HG03520 (cell line): Measurements from ENCODE around the gene MYPOP.
"Not testable (repeated sequence)": the region's sequence is repeated elsewhere in the genome, so short reads cannot be mapped to it uniquely, and the experiment has no call there.

ENCODE experiments used
- ATAC-seq: cut with Tn5 transposase; IDR thresholded peaks from one replicate; pipeline ENCODE4 v1.9.1; 2021; ENCODE audit warnings: mild to moderate bottlenecking, moderate library complexity; ENCODE audit not compliant: unreplicated experiment

The MYPOP gene

GRCh38 chr19:45911291-45911690 is 8.9 kb upstream of the MYPOP start:
- no peak for ATAC-seq

DNA sequence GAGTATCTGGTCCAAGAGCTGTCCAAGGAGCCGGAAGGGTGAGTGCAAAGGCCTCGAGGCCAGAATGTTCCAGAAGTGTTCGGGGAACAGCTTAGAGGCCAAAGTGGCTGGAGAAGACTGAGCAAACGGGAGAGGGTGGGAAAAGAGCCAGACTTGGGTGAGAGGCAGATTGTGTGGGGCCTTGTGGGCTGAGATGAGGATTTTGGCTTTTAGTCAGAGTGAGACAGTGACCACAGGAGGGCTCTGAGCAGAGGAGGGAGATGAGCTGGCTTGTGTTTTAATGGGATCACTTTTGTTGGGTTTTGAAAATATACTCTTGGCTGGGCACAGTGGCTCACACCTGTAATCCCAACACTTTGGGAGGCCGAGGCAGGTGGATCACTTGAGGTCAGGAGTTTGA is 6.5 kb upstream of the MYPOP start:
- ATAC-seq = no peak

GRCh38 chr19:45906221-45906620 is 3.8 kb upstream of the MYPOP start:
- no peak for ATAC-seq

- no peak for ATAC-seq
These were observed 2.6 kb upstream of the MYPOP start for GRCh38 chr19:45905011-45905410.

GRCh38 chr19:45902651-45903625 is 525 bp upstream of the MYPOP start:
- peak; percentile 76 for ATAC-seq

DNA sequence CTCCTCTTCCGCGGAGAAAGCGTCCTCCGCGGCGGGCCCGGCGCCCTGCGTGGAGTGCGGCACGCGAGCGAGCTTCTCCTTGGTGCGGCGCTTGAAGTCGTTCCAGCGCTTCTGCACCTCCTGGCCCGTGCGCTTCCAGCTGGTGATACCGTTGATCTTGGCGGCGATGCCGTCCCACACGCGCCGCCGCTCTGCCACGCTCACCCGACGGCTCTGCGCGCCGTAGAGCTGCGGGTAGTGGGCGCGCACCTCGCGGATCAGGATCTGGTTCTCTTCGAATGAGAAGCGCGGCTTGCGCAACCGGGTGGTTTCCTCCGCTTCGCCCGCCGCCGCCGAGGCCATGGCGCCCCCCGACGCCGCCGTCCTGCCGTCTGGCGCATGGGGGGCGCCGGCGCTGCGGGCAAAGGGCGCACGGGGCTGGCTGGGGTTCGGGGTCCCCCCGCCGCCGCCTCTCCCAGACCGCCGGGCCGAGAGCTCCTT is 941 bp downstream of the MYPOP start:
- ATAC-seq = no peak

GRCh38 chr19:45900738-45901431 is 1.5 kb downstream of the MYPOP start:
- no peak for ATAC-seq

DNA sequence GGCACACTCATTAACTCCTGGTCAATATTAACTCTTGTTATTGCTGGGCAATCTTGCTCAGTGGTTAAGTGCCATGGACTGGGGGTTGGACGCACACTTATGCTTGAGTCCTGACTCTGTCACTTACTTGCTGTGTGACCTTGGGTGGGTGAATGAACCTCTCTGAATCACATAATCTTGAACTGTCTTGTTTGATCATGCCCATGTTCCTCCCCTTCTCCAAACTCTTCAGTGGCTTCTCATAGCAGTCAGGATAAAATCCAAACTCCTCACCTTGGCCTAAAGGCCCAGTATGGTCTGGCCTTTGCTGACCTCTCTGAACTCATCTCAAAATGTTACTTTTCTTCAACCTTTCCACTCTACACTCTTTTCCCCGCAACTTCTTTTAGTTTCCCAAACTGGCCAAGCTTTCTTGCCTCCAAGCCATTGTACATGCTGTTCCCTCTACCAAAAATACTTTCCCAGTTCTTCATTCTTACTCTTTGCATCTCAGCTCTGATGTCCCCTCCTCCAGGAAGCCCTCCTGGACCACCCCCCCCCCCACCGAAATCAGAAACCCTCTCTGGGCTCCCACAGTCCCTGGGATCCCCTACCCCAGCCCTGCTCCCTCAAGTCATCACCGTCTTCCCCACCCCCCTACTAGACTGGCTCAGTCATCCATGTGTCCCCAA is 2.4 kb downstream of the MYPOP start:
- no peak for ATAC-seq

DNA sequence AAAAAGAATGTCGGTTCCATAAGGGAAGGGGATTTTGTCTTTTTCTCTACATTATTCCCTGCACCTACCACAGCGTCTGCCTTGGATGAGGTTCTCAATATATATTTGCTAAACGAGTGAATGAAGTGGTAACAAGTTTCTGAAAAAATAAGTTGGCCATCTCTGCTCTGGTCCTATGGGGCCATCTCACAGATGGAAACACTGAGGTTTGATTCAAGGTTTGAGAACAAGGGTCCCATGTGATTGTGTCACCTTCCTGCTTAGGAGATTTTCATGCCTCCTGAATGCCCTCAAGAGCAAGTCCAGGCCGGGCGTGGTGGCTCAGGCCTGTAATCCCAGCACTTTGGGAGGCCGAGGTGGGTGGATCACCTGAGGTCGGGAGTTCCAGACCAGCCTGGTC is 3.2 kb downstream of the MYPOP start:
- ATAC-seq = no peak

DNA sequence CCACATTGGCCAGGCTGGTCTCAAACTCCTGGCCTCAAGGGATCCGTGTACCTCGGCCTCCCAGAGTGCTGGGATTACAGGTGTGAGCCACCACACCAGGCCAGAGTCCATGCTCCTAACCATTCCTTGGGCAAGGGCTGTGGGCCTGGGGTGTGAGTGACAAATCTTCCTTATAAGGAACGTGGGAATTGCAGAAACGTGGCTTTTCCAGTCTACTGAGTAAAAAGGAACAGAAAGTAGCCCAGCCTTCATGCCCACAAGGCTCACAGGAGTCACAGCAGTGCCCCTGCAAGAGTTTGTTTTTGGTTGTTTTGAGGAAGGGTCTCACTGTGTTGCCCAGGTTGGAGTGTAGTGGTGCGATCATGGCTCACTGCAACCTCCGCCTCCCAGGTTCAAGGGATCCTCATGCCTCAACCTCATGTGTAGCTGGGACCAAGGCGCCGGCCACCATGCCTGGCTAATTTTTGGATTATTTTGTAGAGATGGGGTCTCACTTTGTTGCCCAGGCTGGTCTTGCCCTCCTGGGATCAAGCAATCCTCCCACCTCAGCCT is 5.1 kb downstream of the MYPOP start:
- ATAC-seq = no peak

DNA sequence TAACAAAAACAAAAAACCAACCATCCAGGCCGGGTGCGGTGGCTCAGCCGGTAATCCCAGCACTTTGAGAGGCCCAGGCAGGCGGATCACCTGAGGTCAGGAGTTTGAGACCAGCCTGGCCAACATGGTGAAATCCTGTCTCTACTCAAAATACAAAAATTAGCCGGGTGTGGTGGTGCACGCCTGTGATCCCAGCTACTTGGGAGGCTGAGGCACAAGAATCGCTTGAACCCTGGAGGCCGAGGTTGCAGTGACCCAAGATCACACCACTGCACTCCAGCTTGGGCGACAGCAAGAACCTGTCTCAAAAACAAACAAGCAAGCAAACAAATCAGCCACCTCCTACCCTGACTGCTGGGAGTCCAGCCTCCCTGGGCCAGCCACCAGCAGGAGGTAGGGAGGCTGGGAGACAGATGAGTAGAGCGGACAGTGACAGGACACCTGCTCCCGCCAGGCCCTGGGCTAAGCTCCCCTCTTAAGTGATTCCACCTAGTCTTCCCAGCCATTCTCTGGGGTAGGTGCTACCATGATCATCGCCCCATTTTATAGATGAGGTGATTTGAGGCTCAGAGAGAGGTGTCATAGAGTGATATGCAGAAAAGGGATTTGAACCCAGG is 6.3 kb downstream of the MYPOP start:
- ATAC-seq = not testable (repeated sequence)

DNA sequence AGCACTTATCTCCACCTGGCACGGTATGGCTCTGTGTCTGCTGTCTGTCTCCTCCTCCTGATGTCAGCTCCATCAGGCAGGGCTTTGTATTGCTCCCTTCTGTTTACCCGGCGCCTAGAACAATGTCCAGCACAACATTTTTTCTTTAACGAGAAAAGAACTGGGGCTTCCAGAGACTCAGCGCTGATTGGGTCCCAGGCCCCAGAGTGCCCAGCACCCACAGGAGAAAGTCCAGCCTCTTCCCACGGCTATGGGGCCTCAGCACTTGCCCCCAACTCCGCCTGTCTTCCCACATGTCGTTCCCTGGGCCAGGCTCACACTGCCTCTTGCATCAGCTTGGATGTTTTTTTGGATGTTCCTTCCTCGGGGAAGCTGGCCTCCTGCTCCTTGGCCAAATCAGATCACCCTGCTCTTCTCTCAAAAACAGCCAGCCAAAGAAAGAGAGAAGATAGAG is 6.9 kb downstream of the MYPOP start:
- ATAC-seq = no peak

GRCh38 chr19:45890877-45891276 is 11.5 kb downstream of the MYPOP start:
- no peak for ATAC-seq

GRCh38 chr19:45889210-45889885 is 13.1 kb downstream of the MYPOP start:
- ATAC-seq = no peak

DNA sequence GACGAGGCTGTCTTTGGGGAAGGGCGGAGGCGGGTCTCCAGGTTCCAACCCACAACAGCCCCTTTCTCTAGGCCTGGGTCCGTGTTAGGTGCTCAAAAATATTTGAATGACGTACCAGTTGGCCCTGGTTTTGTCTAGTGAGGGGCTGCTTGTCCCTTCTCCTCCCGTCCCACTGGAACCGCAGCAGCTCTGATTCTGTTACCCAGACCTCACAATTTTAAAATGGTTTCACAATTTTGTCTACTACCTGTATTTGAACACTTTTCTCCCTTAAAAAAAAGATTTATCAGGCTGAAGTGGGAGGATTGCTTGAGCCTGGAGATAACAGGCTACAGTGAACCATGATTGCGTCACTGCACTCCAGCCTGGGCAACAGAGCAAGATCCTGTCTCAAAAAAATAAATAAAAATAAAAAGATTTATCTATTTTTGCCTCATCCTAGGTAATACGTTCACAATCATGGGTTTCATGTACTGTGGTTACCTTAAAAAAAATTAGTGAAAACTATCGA is 15.2 kb downstream of the MYPOP start:
- ATAC-seq = no peak

- ATAC-seq = peak; percentile 49
These were observed 15.8 kb downstream of the MYPOP start for GRCh38 chr19:45886427-45887199.

DNA sequence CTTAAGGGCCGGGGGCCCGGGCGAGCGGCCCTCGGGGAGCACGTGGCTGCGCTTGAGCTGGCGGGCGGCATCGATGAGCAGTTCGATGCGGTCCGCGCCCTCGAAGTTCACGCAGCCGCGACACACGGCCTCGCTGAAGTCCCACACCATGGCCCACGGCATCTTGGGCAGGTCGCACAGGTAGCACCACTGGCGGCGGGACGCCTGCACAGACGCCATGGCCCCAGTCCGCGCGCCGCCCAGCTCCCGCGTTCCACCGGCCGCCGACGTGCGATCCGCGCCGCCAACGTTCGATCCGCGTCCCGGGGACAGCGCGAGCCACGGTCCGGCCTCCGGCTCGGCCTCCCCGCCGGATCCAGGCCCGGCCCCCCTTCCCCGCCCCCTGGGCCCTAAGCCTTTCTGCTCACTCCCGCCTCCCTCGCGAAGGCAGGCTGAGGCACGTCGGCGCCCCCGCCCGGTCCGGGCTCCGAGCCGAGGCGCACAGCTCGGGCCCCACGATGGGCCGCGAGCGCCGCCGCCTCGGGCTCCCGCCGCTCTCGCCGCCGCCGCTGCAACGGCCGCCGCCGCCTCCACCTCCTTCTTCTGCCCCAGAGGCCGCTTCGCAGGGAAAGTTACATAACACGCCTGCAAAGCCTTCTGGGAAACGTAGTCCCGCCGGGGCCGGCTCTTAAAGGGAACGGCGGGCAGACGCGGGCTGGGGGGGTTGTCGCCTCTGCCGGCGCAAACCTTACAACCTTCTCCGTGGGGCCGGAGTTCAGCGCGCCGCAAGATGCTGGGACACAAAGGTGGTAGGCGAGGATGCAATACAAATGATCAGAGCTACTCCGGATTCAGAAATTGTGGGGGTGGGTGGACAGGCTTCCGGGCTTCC is 16.6 kb downstream of the MYPOP start, which contains the start of gene IRF2BP1:
IRF2BP1 (minus strand) TSS at position 586 of the 871 bp plus-strand sequence; CDS start at position 219, 367 bp downstream.
- ATAC-seq = peak; percentile 34
